Activated naive CD4-positive, alpha-beta T cell treated with anti-CD3 and anti-CD28 coated beads, Interleukin-2, amount 50 U/mL, for 72 hours (primary cell): Measurements from ENCODE around the gene MRPL52. TPM values are rescaled to one million over a fixed set of nuclear protein-coding genes. Genes with fewer than 3 reads are reported as not detected.
A peak's percentile ranks its signal among the peaks of the same experiment; 100 is the strongest.

ENCODE experiments used
- ATAC-seq, 2 donors: fragments of 150-1000 bp; cut with Tn5 transposase; 2 replicates each; pipeline ENCODE4 v1.10.0; 2021; ENCODE audit warnings: mild to moderate bottlenecking in 2 of 2, moderate library complexity in 2 of 2
- DNase-seq, 2 donors: peaks; one replicate each; pipeline ENCODE4 v3.0.0; 2021 to 2022; ENCODE audit warnings: low spot score in 2 of 2
- H3K27ac Mint-ChIP-seq, 2 donors: one replicate each; pipeline ENCODE4 v1.8.0; 2022; ENCODE audit warnings: mild to moderate bottlenecking in 2 of 2, mixed read lengths in 2 of 2
- H3K36me3 Mint-ChIP-seq, 2 donors: one replicate each; pipeline ENCODE4 v1.8.0; 2022; ENCODE audit warnings: mixed read lengths in 2 of 2
- H3K9me3 Mint-ChIP-seq, 2 donors: one replicate each; pipeline ENCODE4 v1.8.0; 2022; ENCODE audit warnings: mixed read lengths in 2 of 2
- total RNA-seq, 2 donors: library from RNA; stranded (reverse); gene quantifications; one replicate each; pipeline ENCODE4 v1.2.3, GENCODE V29; 2022

Gene MRPL52
- total RNA-seq, 2 donors from 2014 or later = 112 to 146 TPM

DNA sequence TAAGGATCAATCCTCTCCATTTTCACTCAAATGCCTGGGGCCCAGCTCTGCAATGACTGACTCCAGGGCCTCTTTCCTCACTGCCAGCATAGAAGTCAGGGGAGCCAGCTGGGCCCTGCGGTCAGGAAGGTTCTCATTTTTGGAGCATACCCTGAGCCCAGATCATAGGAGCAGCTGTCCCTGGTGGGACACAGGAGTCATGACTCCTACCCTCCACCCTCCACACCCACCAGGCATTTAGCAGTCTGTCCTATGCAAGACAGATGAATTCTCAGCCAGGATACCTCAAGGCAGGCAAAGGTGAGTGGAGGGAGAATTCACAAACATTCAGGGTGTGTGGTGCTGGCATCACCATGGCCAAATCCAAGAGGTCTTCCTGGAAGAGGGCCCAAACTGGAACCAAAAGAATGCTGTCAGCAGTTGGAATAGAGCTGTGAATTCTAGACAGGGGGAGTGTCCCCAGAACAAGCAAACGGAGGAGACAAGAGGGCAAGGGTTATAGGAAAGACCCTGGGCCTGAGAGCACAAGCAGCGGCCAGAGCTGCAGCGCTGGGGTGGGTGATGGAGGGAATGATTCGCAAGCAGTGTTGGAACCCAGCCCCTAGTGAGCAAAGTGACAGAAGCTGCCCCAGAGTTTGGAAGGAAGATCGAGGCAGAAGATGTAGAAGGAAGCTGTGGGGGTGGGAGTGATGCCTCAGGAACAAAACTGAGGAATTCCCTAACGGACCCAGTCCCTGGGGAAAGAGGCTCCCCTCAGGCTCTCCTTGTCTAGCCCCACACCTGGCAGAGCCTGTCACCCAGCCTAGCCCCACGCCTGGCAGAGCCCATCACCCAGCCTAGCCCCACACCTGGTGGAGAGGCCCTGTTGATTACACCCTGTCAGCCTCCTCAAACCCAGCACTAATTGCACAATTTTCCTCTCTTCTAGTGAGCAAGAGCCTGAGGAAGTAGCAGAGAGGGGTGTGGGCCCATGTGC, 48.9 kb downstream of the MRPL52 start:
- ATAC-seq = no peak
- H3K27ac Mint-ChIP-seq = peak overlapping the region; percentile 18 to 83
- no peaks in the 10 kb centered on the region for H3K9me3 Mint-ChIP-seq
- no peak for DNase-seq
- H3K36me3 Mint-ChIP-seq = peaks cover 12 to 14% of the 10 kb centered on the region in 2 donors

DNA sequence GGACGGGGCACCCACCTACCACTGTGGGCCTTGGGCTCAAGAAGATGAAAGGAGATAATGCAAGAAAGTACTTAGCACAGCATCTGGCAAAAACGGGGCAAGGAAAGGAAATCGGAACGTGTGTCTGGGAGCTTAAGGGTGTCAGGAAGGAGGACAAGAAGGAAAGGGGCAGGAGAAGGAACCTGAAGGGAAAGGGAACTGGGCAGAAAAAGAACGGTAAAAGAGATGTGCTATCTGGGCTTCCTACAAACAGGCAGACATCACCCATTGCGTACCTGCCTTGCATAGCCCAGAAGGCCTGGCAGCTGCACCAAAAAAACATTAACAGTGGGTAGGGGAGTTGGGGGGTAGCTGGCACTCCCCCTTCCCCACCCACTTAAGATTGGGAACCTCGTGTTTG, 52.4 kb downstream of the MRPL52 start:
- Mint-ChIP-seq H3K36me3 (no peaks in the 10 kb centered on the region), H3K27ac (peak overlapping the region in 1 of 2 donors; percentile 62), H3K9me3 (no peaks in the 10 kb centered on the region)
- DNase-seq = no peak
- no peak for ATAC-seq

DNA sequence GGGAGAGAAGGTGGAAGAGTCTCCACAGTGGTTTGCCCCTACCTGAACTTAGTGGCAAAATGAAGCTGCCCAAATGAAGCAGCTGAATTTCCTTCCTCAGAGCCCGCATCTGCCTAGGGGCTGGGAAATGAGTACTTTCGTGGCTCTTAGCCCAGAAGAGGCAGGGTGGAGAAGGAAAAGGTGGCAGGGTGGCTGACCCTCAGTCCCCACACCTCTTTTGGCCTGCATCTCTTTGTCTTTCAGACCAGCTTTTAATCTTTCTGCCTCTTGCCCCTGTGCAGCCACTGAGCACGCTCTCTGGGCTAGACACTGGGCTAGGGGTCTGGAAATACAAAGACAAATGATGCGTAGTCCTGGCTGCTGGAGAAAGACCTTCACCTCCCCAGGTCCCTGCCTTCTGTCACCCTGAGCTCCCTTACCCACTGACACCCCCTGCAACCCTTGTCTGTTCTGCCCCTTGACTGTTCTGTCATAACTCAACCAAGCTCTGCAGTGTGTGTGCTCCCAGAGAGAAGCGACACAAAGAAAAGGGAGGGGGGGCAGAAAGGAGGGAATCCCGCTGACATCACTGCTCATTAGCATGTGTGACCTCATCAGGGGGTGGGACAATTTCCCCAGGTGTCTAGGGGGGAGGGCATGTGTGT, 53.0 kb downstream of the MRPL52 start:
- ATAC-seq (no peak), DNase-seq (no peak)
- no peaks in the 10 kb centered on the region for H3K9me3 Mint-ChIP-seq
- no peak overlapping the region for H3K27ac Mint-ChIP-seq
- H3K36me3 Mint-ChIP-seq = no peaks in the 10 kb centered on the region

DNA sequence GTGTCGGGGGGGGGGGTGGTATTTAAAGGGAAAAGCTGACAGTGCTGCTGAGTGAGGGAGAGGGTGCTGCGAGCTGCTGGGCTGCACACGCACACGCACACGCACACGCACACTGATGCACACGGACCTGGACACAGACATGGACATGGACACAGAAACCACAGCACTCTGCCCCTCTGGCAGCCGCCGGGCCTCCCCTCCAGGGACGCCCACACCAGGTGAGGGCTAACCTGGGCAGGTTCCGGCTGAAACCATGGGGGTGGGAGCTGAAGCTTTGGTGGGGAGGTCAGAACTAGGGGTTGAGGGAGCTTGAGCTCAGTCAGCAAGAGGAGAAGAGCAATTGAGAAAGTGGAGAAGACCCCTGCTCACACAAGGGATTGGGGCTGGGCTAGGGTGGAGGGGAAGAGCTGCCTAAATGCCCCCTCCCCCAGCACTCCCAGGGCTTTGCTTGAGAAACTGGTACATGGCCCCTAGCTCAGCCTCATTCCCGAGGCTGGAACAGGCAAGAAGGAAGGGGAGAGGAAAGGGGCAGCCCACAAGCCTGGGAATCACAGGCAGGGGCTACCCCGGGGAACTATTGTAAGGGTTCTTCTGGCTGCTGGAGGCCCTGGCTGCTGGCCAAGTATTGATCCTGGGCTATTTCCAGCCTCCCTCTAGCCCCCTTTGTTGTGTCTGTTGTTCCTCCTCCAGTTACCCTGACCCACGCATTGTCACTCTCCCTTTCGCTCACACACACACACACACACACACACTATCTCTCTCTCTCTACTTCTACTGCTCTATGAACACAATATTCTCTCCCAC, 53.7 kb downstream of the MRPL52 start, which contains the start of gene REM2:
REM2 (plus strand) TSS at position 50 of the 804 bp plus-strand sequence; CDS start at position 116, 66 bp downstream.
- Mint-ChIP-seq H3K27ac (peak within 1 kb of the TSS; percentile 1), H3K36me3 (no peaks in the 10 kb centered on the region)
- ATAC-seq = no peak

DNA sequence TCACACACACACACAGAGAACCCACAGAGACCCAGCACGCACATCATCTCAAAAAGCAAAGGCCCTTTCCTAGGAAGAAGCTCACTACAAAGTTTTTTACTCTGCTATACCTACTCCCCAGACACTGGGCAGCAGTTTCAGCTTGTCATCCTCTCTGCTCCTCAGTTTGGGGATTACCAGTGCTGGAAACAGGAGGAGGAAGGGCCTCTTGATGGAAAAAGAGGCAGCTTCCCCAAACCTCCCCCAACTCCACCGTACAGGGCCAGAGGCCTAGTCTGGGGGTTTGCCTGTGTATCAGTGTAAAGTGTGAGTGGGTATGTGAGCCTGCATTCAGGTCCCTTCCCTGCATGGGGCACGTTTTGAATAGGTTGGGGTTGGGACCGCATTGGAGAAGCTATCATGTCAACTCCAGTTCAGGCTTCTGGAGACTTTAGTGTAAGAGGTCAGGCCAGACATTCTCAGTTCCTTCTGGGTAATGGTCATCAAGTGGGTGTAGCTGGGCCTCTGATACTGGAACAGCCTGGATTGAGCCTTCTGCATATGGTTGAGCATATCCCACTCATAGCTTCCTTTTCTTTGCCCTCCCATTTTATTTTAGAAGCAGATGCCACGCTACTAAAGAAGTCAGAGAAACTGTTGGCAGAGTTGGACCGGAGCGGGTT, 54.5 kb downstream of the MRPL52 start:
- Mint-ChIP-seq H3K9me3 (no peaks in the 10 kb centered on the region), H3K27ac (peak overlapping the region; percentile 1), H3K36me3 (no peaks in the 10 kb centered on the region)
- ATAC-seq = no peak
- DNase-seq = no peak

More for the DNA sequence above, 53.7 kb downstream of the MRPL52 start, which contains the start of gene REM2:
- no peaks in the 10 kb centered on the region for H3K9me3 Mint-ChIP-seq
- no peak for DNase-seq

Other genes with a start within 250 kb of the MRPL52 start
- gene DAD1, start 240.7 kb upstream of the MRPL52 start, total RNA-seq = 100 to 1,000 TPM; 218 to 240 TPM
- 10 to 100 TPM; 13.8 to 26.5 TPM for gene ABHD4, start 231.6 kb upstream of the MRPL52 start, total RNA-seq
- not detected for gene OR6J1, start 185.5 kb upstream of the MRPL52 start, total RNA-seq
- 100 to 1,000 TPM; 176 to 178 TPM for gene OXA1L, start 63.2 kb upstream of the MRPL52 start, total RNA-seq
- gene SLC7A7, start 14.5 kb upstream of the MRPL52 start, total RNA-seq = under 1 TPM; 0.46 to 0.78 TPM
- gene MMP14, start 6.7 kb downstream of the MRPL52 start, total RNA-seq = 1 to 10 TPM in 1 of 2 donors, under 1 TPM in 1; 0.68 to 2.2 TPM
- gene LRP10, start 41.9 kb downstream of the MRPL52 start, total RNA-seq = 10 to 100 TPM; 48.9 to 67.6 TPM
- gene REM2, start 53.3 kb downstream of the MRPL52 start, total RNA-seq = 1 to 10 TPM in 1 of 2 donors, under 1 TPM in 1; 0.93 to 1.1 TPM
- gene RBM23, start 89.3 kb downstream of the MRPL52 start, total RNA-seq = 10 to 100 TPM; 63.5 to 97.7 TPM
- gene PRMT5, start 99.5 kb downstream of the MRPL52 start, total RNA-seq = 100 to 1,000 TPM in 1 of 2 donors, 10 to 100 TPM in 1; 47.1 to 120 TPM
- gene HAUS4, start 127.2 kb downstream of the MRPL52 start, total RNA-seq = 10 to 100 TPM; 82.2 to 93.3 TPM
- 1 to 10 TPM; 1.5 to 3.8 TPM for gene AJUBA, start 152.7 kb downstream of the MRPL52 start, total RNA-seq
- gene C14orf93, start 180.3 kb downstream of the MRPL52 start, total RNA-seq = 10 to 100 TPM; 10.9 to 12.6 TPM
- 100 to 1,000 TPM; 137 to 180 TPM for gene PSMB5, start 205.0 kb downstream of the MRPL52 start, total RNA-seq
- gene PSMB11, start 212.3 kb downstream of the MRPL52 start, total RNA-seq = not detected
- gene CDH24, start 227.6 kb downstream of the MRPL52 start, total RNA-seq = 1 to 10 TPM; 1.1 to 1.4 TPM